HepG2 (cell line): ENCODE results near the gene ASIC2. TPM values are rescaled to one million over a fixed set of nuclear protein-coding genes. Genes with fewer than 3 reads are reported as not detected.

ENCODE experiments used
- ATAC-seq: fragments of 200-7000 bp; cut with Tn5 transposase; 3 replicates; pipeline ENCODE4 v1.9.1; 2020; ENCODE audit warnings: mild to moderate bottlenecking, moderate library complexity
- BruUV-seq: library from RNA; stranded (reverse); fragments of 400-500 nt; replicated peaks from 2 replicates; lab custom pipeline; 2021; lab: Mats Ljungman, UMichigan
- CTCF ChIA-PET: fragments of 300-600 bp; formaldehyde crosslinking; extraction: SDS; loops from one replicate; lab custom pipeline; 2021; ENCODE audit warnings: low total read pairs, inconsistent platforms, low intra/inter-chr PET ratio; lab: Yijun Ruan, JAX
- POLR2A ChIA-PET: fragments of 350-600 bp; sonication (Branson Sonifier 250); formaldehyde crosslinking; loops from one replicate; lab custom pipeline; 2020; ENCODE audit warnings: antibody characterized with exemption, inconsistent platforms; lab: Yijun Ruan, JAX
- DNase-seq: peaks from one replicate; pipeline ENCODE4 v3.0.0-alpha.2; 2015; ENCODE audit warnings: low spot score
- FAIRE-seq: peaks from 3 replicates; lab custom pipeline; 2011; peaks lifted over from hg19 to GRCh38; lab: Jason Lieb, UNC
- H2AFZ ChIP-seq: one replicate; pipeline ENCODE4 v1.6.1; 2011; ENCODE audit warnings: low read length, inconsistent platforms
- H3K27ac ChIP-seq: fragments of 300-600 bp; 3 replicates; pipeline ENCODE4 v1.8.0; 2011; ENCODE audit warnings: mixed run types, mild to moderate bottlenecking, mixed read lengths, low read length, inconsistent platforms; ENCODE audit not compliant: insufficient read depth; ENCODE audit errors: extremely low read length
- H3K27me3 ChIP-seq, 2 experiments: fragments of 200-600 bp in 1 of 2; 2 replicates in 1 of 2; 3 replicates in 1 of 2; pipeline versions ENCODE4 v1.6.0 to v1.8.0; 2011; ENCODE audit warnings: low read length in 2 of 2, mild to moderate bottlenecking in 2 of 2, moderate library complexity in 2 of 2, inconsistent platforms in 1 of 2; ENCODE audit not compliant: insufficient read depth in 2 of 2, control insufficient read depth in 1 of 2
- H3K36me3 ChIP-seq, 2 experiments: fragments of 200-600 bp in 1 of 2; replicated peaks in 1 of 2; 2 replicates in 1 of 2; 3 replicates in 1 of 2; pipeline versions ENCODE4 v1.5.1 to v1.8.0; 2011; ENCODE audit warnings: low read length in 2 of 2, inconsistent platforms in 1 of 2; ENCODE audit not compliant: insufficient read depth in 2 of 2, control insufficient read depth in 1 of 2
- H3K4me1 ChIP-seq: 2 replicates; pipeline ENCODE4 v1.5.1; 2012; ENCODE audit warnings: low read length, inconsistent platforms; ENCODE audit not compliant: insufficient read depth
- H3K4me2 ChIP-seq: 2 replicates; pipeline ENCODE4 v1.6.0; 2011; ENCODE audit warnings: low read depth, low read length, inconsistent platforms
- H3K4me3 ChIP-seq, 3 experiments: fragments of 200-600 bp in 1 of 3; sonication (generic), shearing (Covaris generic) in 1 of 3; replicated peaks in 1 of 3; 2 replicates each; pipeline ENCODE4 v1.5.1; 2011 to 2016; ENCODE audit warnings: low read length in 3 of 3, inconsistent platforms in 2 of 3, low read depth in 2 of 3, mild to moderate bottlenecking in 2 of 3, control low read depth in 1 of 3, mixed read lengths in 1 of 3; ENCODE audit not compliant: insufficient read depth in 1 of 3
- H3K79me2 ChIP-seq: one replicate; pipeline ENCODE4 v1.6.1; 2011; ENCODE audit warnings: low read length, inconsistent platforms; ENCODE audit not compliant: insufficient read depth
- H3K9ac ChIP-seq: 2 replicates; pipeline ENCODE4 v1.6.0; 2011; ENCODE audit warnings: mild to moderate bottlenecking, low read depth, low read length, inconsistent platforms; ENCODE audit not compliant: insufficient read depth
- H3K9me3 ChIP-seq: 2 replicates; pipeline ENCODE4 v1.5.1; 2012; ENCODE audit warnings: mild to moderate bottlenecking, low read length
- H4K20me1 ChIP-seq: 2 replicates; pipeline ENCODE4 v1.6.0; 2011; ENCODE audit warnings: inconsistent platforms, mild to moderate bottlenecking, low read length, moderate library complexity; ENCODE audit not compliant: insufficient read depth
- ARHGAP35 ChIP-seq: sonication (generic); formaldehyde crosslinking; IDR thresholded peaks from 2 replicates; pipeline ENCODE4 v1.9.0; 2022; ENCODE audit warnings: mild to moderate bottlenecking, inconsistent platforms, moderate library complexity, missing genetic modification reagents, borderline replicate concordance
- CENPX ChIP-seq: sonication (generic); formaldehyde crosslinking; IDR thresholded peaks from 2 replicates; pipeline ENCODE4 v1.9.0; 2021; ENCODE audit warnings: mild to moderate bottlenecking, missing genetic modification reagents, moderate library complexity
- CTCF ChIP-seq: sonication (generic); formaldehyde crosslinking; IDR thresholded peaks from 2 replicates; pipeline ENCODE4 v1.5.0; 2020; ENCODE audit warnings: mild to moderate bottlenecking, missing genetic modification reagents, moderate library complexity
- GRHL1 ChIP-seq: sonication (generic); formaldehyde crosslinking; conservative IDR thresholded peaks from 2 replicates; pipeline ENCODE4 v1.8.0; 2022; ENCODE audit warnings: missing genetic modification reagents
- HINFP ChIP-seq: sonication (generic); formaldehyde crosslinking; IDR thresholded peaks from 2 replicates; pipeline ENCODE4 v1.4.0; 2020; ENCODE audit warnings: low read depth, mild to moderate bottlenecking, missing genetic modification reagents
- KDM6A ChIP-seq: IDR thresholded peaks from 2 replicates; pipeline ENCODE4 v1.6.1; 2016; ENCODE audit warnings: low read depth
- LCORL ChIP-seq, 2 experiments: fragments of 450-650 bp in 1 of 2; sonication (generic) in 1 of 2; formaldehyde crosslinking in 1 of 2; IDR thresholded peaks; 2 replicates each; pipeline versions ENCODE4 v1.5.0 to v1.6.1; 2017 to 2020; ENCODE audit warnings: antibody characterized with exemption in 1 of 2, missing genetic modification reagents in 1 of 2
- STAG1 ChIP-seq: sonication (generic); formaldehyde crosslinking; IDR thresholded peaks from 2 replicates; pipeline ENCODE4 v1.4.0; 2020; ENCODE audit warnings: missing genetic modification reagents
- ZEB1 ChIP-seq: IDR thresholded peaks from 2 replicates; pipeline ENCODE4 v1.6.1; 2012; ENCODE audit warnings: mild to moderate bottlenecking, low read depth, inconsistent platforms; ENCODE audit not compliant: insufficient replicate concordance
- ZSCAN25 ChIP-seq: sonication (generic); formaldehyde crosslinking; IDR thresholded peaks from 2 replicates; pipeline ENCODE4 v1.8.0; 2022; ENCODE audit warnings: mild to moderate bottlenecking, missing genetic modification reagents
- WGBS: methylation state at CpG from one replicate; pipeline ENCODE4 v1.1.6; 2017; ENCODE audit warnings: low lambda C conversion rate; 5-methylcytosine and 5-hydroxymethylcytosine counted together
- in situ Hi-C: cut with HindIII; loops from 2 replicates; pipeline ENCODE4 v1.10.0; 2017; ENCODE audit warnings: low pct_unique_long_range_greater_than_20kb; ENCODE audit not compliant: extremely low pct_ligation_motif_present
- intact Hi-C: fragments of 100-400 bp; cut with micrococcal nuclease; formaldehyde crosslinking; loops from one replicate; pipeline ENCODE4 v1.10.0; 2022; ENCODE audit not compliant: unreplicated experiment
- polyA plus RNA-seq, 8 experiments: library from polyadenylated mRNA; depleted of rRNA in 3 of 8; stranded (reverse) in 7 of 8; unstranded in 1 of 8; fragments of >200 nt; fragmentation: Illumina TruSeq in 4 of 8; extraction: Trizol in 4 of 8; gene quantifications; 2 replicates each; pipeline versions ENCODE4 v1.2.1 to v1.2.3, GENCODE V29; 2011 to 2016; ENCODE audit warnings: low read depth in 4 of 8, missing spikeins in 1 of 8, mixed read lengths in 1 of 8; ENCODE audit not compliant: insufficient read depth in 1 of 8
- total RNA-seq, 5 experiments: library from RNA; depleted of rRNA; stranded (reverse); fragments of >200 nt; fragmentation: Illumina TruSeq; extraction: Trizol; gene quantifications; 2 replicates each; pipeline ENCODE4 v1.2.3, GENCODE V29; 2016; ENCODE audit warnings: low read depth in 1 of 5

Gene ASIC2
- total and polyA plus RNA-seq, 2 of the 13 experiments (the other 11 are each of a cell fraction or from before 2014, with no cell fraction given), result not detected

GRCh38 chr17:33017366-33017765 is 275.7 kb downstream of the ASIC2 start:
- H3K27me3 ChIP-seq, result peaks cover 3 to 34% of the 10 kb centered on the region in 2 experiments; a peak in 4 of 5 replicates
- FAIRE-seq (no peak), ATAC-seq (no peak), DNase-seq (no peak)
- no peak overlapping the region for H3K4me3 ChIP-seq
- peaks cover 9% of the 10 kb centered on the region; the same call in 1 of the 2 replicates for H3K4me1 ChIP-seq
- H3K9me3 ChIP-seq, result no peaks in the 10 kb centered on the region
- no TSS peak for BruUV-seq
- H3K36me3 ChIP-seq, result no peaks in the 10 kb centered on the region
- intact Hi-C loops (no loop called here), in situ Hi-C loops (no loop called here)
- no peak overlapping the region for H3K27ac ChIP-seq
- ChIA-PET POLR2A (no interaction called here), CTCF (no interaction called here)
- 4% methylated on average over 4 of the region's 5 CpGs for WGBS
- H3K9ac ChIP-seq, result no peak overlapping the region
- no peak overlapping the region for H3K4me2 ChIP-seq
- no peaks in the 10 kb centered on the region for H4K20me1 ChIP-seq
- no peaks in the 10 kb centered on the region for H3K79me2 ChIP-seq
- TF ChIP-seq ZSCAN25 (CRISPR knock-in tag), result no peak
- TF ChIP-seq LCORL (IDR thresholded peaks at IDR 0.05), result no peak
- no peak for TF ChIP-seq LCORL (CRISPR knock-in tag; IDR thresholded peaks at IDR 0.05)
- TF ChIP-seq GRHL1 (CRISPR knock-in tag), result no peak
- no peak for TF ChIP-seq ZEB1
- no peak overlapping the region for H2AFZ ChIP-seq

- Histone ChIP-seq H2AFZ (no peak overlapping the region), H3K9me3 (no peaks in the 10 kb centered on the region)
Observed at GRCh38 chr17:33016920-33017319, 276.2 kb downstream of the ASIC2 start.

More at GRCh38 chr17:33016920-33017319, 276.2 kb downstream of the ASIC2 start:
- TF ChIP-seq ARHGAP35 (no peak), HINFP (no peak), CENPX (CRISPR knock-in tag) (no peak), CTCF (CRISPR knock-in tag) (peak; percentile 17; the same call in 1 of the 2 replicates), KDM6A (CRISPR knock-in tag) (no peak), STAG1 (0 out of 2 replicates have a peak, but pooled peaks have one; percentile 11)
- TF ChIP-seq, all 625 proteins: peak for 2
- Histone ChIP-seq H3K4me3 (no peak overlapping the region), H3K36me3 (no peaks in the 10 kb centered on the region), H3K27ac (no peak overlapping the region), H3K79me2 (no peaks in the 10 kb centered on the region), H3K4me1 (peaks cover 9% of the 10 kb centered on the region; the same call in 1 of the 2 replicates), H3K27me3 (peaks cover 3 to 36% of the 10 kb centered on the region in 2 experiments), H3K9ac (no peak overlapping the region), H3K4me2 (no peak overlapping the region), H4K20me1 (no peaks in the 10 kb centered on the region)
- WGBS, result 0% methylated on average over 2 of the region's 6 CpGs
- POLR2A ChIA-PET, result no interaction called here
- intact Hi-C loops (no loop called here), in situ Hi-C loops (no loop called here)
- no peak for ATAC-seq
- CTCF ChIA-PET, result no interaction called here
- DNase-seq, result no peak
- no TSS peak for BruUV-seq
- FAIRE-seq, result no peak
